Keratinocyte (primary cell): ENCODE measurements around the gene GANAB. TPM values are rescaled to one million over a fixed set of nuclear protein-coding genes. Genes with fewer than 3 reads are reported as not detected.
"Not testable (repeated sequence)": the region's sequence is repeated elsewhere in the genome, so short reads cannot be mapped to it uniquely, and the experiment has no call there.

Source experiments
- DNase-seq: peaks from one replicate; pipeline ENCODE4 v3.0.0-alpha.2; 2011; ENCODE audit warnings: low read depth, missing footprints, low spot score
- FAIRE-seq: peaks from 2 replicates; lab custom pipeline; 2011; peaks lifted over from hg19 to GRCh38; lab: Jason Lieb, UNC
- H2AFZ ChIP-seq: 2 replicates; pipeline ENCODE4 v1.6.0; 2012; ENCODE audit warnings: low read length, control low read depth, inconsistent platforms; ENCODE audit not compliant: control insufficient read depth
- H3K27ac ChIP-seq: 2 replicates; pipeline ENCODE4 v1.5.1; 2011; ENCODE audit warnings: low read length; ENCODE audit not compliant: control insufficient read depth, insufficient read depth
- H3K27me3 ChIP-seq: 3 replicates; pipeline ENCODE4 v1.6.0; 2011; ENCODE audit warnings: low read length; ENCODE audit not compliant: control insufficient read depth, insufficient read depth; ENCODE audit errors: extremely low read depth
- H3K36me3 ChIP-seq, 2 experiments: 2 replicates in 1 of 2; 3 replicates in 1 of 2; pipeline ENCODE4 v1.5.1; 2011; ENCODE audit warnings: low read length in 2 of 2, mild to moderate bottlenecking in 1 of 2; ENCODE audit not compliant: control insufficient read depth in 2 of 2, insufficient read depth in 2 of 2; ENCODE audit errors: extremely low read depth in 1 of 2
- H3K4me1 ChIP-seq: 3 replicates; pipeline ENCODE4 v1.5.1; 2011; ENCODE audit warnings: low read length; ENCODE audit not compliant: control insufficient read depth, insufficient read depth; ENCODE audit errors: extremely low read depth
- H3K4me2 ChIP-seq: 3 replicates; pipeline ENCODE4 v1.6.0; 2011; ENCODE audit warnings: low read depth, low read length; ENCODE audit not compliant: control insufficient read depth, insufficient read depth; ENCODE audit errors: extremely low read depth
- H3K4me3 ChIP-seq, 3 experiments: fragments of 200-600 bp in 1 of 3; sonication (generic) in 1 of 3; 2 replicates in 2 of 3; 3 replicates in 1 of 3; pipeline ENCODE4 v1.5.1; 2011 to 2016; ENCODE audit warnings: low read length in 3 of 3, mild to moderate bottlenecking in 3 of 3, control low read depth in 2 of 3, inconsistent platforms in 1 of 3, low read depth in 1 of 3, mixed read lengths in 1 of 3, mixed run types in 1 of 3, moderate library complexity in 1 of 3; ENCODE audit not compliant: control insufficient read depth in 2 of 3, insufficient read depth in 2 of 3; ENCODE audit errors: extremely low read depth in 1 of 3
- H3K79me2 ChIP-seq: 2 replicates; pipeline ENCODE4 v1.6.0; 2012; ENCODE audit warnings: low read length; ENCODE audit not compliant: control insufficient read depth, insufficient read depth
- H3K9ac ChIP-seq: 3 replicates; pipeline ENCODE4 v1.6.0; 2011; ENCODE audit warnings: low read length; ENCODE audit not compliant: control insufficient read depth, insufficient read depth; ENCODE audit errors: extremely low read depth
- H3K9me1 ChIP-seq: 3 replicates; pipeline ENCODE4 v1.6.0; 2011; ENCODE audit warnings: low read length; ENCODE audit not compliant: control insufficient read depth, insufficient read depth; ENCODE audit errors: extremely low read depth
- H3K9me3 ChIP-seq: 2 replicates; pipeline ENCODE4 v1.5.1; 2012; ENCODE audit warnings: low read depth, low read length; ENCODE audit not compliant: control insufficient read depth
- H4K20me1 ChIP-seq: 3 replicates; pipeline ENCODE4 v1.6.0; 2011; ENCODE audit warnings: low read length; ENCODE audit not compliant: control insufficient read depth, insufficient read depth; ENCODE audit errors: extremely low read depth
- EZH2 ChIP-seq: IDR thresholded peaks from one replicate; pipeline ENCODE4 v1.6.1; 2012; ENCODE audit warnings: inconsistent platforms, mild to moderate bottlenecking, low read length, moderate library complexity
- dilution Hi-C: fragments of 300-500 bp; cut with MboI; formaldehyde crosslinking; loops from one replicate; pipeline ENCODE4 v1.7.0; 2020; ENCODE audit warnings: low sequenced_read_pairs; ENCODE audit not compliant: extremely low pct_ligation_motif_present
- polyA plus RNA-seq, 5 experiments: library from polyadenylated mRNA; depleted of rRNA in 3 of 5; stranded (reverse) in 3 of 5; stranded (forward) in 1 of 5; unstranded in 1 of 5; fragments of >200 nt; gene quantifications; 1 replicate in 1 of 5; 2 replicates in 3 of 5; 3 replicates in 1 of 5; pipeline versions ENCODE4 v1.2.1 to v1.2.3, GENCODE V29; 2011 to 2012; ENCODE audit warnings: missing spikeins in 2 of 5, low read depth in 1 of 5, low replicate concordance in 1 of 5
- TF ChIP-seq, protein P1 (sequence below), 3 experiments: IDR thresholded peaks in 1 of 3; conservative IDR thresholded peaks in 1 of 3; optimal IDR thresholded peaks in 1 of 3; 2 replicates in 2 of 3; 3 replicates in 1 of 3; pipeline versions ENCODE3 to v1.5.1; 2011; ENCODE audit warnings: low read length in 3 of 3, mild to moderate bottlenecking in 3 of 3, moderate library complexity in 2 of 3, control low read depth in 1 of 3, inconsistent platforms in 1 of 3; ENCODE audit not compliant: insufficient read depth in 2 of 3; ENCODE audit errors: extremely low read depth in 1 of 3

Gene GANAB
- polyA plus RNA-seq, 1 donor (not counting 4 experiments of a cell fraction or from before 2014, with no cell fraction given) = 153 TPM

GRCh38 chr11:62621567-62622470 lies 24.6 kb downstream of the GANAB start, which contains the start of gene B3GAT3:
Gene B3GAT3, minus strand, starts transcription at chr11:62621986. Its CDS starts 39 bp downstream, at chr11:62621947.
- no peaks in the 10 kb centered on the region for H3K9me3 ChIP-seq
- H3K79me2 ChIP-seq = no peaks in the 10 kb centered on the region
- H3K9me1 ChIP-seq = no peaks in the 10 kb centered on the region
- peak within 1 kb of the TSS; percentile 85 for H3K9ac ChIP-seq
- no peak for TF ChIP-seq EZH2
- TF ChIP-seq, protein P1, sequence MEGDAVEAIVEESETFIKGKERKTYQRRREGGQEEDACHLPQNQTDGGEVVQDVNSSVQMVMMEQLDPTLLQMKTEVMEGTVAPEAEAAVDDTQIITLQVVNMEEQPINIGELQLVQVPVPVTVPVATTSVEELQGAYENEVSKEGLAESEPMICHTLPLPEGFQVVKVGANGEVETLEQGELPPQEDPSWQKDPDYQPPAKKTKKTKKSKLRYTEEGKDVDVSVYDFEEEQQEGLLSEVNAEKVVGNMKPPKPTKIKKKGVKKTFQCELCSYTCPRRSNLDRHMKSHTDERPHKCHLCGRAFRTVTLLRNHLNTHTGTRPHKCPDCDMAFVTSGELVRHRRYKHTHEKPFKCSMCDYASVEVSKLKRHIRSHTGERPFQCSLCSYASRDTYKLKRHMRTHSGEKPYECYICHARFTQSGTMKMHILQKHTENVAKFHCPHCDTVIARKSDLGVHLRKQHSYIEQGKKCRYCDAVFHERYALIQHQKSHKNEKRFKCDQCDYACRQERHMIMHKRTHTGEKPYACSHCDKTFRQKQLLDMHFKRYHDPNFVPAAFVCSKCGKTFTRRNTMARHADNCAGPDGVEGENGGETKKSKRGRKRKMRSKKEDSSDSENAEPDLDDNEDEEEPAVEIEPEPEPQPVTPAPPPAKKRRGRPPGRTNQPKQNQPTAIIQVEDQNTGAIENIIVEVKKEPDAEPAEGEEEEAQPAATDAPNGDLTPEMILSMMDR (optimal IDR thresholded peaks at IDR 0.05 in 1 of 3, IDR thresholded peaks at IDR 0.05 in 1 of 3, conservative IDR thresholded peaks at IDR 0.05 in 1 of 3; ENCODE audit: extremely low read depth in 1 of 3, insufficient read depth in 2 of 3, low read length in 3 of 3) = no peak
- H3K36me3 ChIP-seq = peaks cover 14 to 25% of the 10 kb centered on the region in 2 experiments
- H4K20me1 ChIP-seq = no peaks in the 10 kb centered on the region
- peak within 1 kb of the TSS; percentile 95 for H3K27ac ChIP-seq
- H3K27me3 ChIP-seq = no peaks in the 10 kb centered on the region
- DNase-seq = peak; percentile 95
- FAIRE-seq = no peak
- peak within 1 kb of the TSS; percentile 36 for H2AFZ ChIP-seq
- dilution Hi-C loops = no loop called here
- peaks cover 25% of the 10 kb centered on the region for H3K4me1 ChIP-seq
- peak within 1 kb of the TSS; percentile 58 to 92 (median 83) for H3K4me3 ChIP-seq
- peak within 1 kb of the TSS; percentile 86 for H3K4me2 ChIP-seq

DNA sequence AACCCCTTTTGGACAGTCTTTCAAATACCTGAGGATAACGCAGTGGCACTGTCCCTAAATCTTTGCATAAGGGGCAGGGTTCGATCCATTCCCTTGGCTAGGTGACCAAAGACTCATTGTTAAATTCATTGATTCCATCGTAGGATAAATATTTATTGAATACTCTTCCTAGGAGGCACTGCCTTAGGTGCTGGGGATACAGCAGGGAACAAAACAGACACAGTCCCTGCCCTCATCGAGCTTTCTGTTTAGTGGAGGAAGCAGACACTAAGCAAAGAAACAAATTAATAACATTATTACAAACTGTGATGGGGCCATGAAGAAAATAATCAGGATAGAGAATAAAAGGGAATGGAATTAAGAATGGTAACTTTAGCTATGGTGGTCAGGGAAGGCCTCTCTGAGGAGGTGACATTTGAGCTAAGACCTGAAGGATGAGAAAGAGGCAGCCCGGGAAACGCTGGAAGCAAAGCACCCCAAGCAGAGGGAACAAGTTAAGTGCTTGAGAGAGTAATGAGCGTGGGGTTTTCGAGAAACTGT lies 25.3 kb downstream of the GANAB start:
- no peak for FAIRE-seq

DNA sequence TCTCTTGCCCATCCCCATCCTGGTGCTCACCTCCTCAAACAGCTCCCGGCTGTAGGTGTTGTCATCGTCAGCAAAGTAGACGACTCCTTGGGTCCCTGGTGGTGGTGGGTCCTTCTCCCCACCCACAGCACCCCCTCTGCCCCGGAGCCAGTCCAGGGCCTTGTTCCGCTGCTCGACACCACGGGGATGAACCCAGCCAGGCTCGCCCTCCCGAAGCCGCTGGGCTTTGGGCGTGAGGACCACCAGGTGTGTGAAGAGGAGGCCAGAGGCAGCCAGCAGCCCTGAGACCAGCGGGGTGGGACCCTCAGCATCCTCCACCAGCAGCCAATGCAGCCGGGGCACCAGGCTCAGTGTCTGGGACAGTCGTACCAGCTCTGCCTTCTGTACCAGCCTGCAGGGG lies 29.5 kb downstream of the GANAB start:
- H3K4me3 ChIP-seq, H2AFZ ChIP-seq, H3K4me2 ChIP-seq, H4K20me1 ChIP-seq, FAIRE-seq, H3K27ac ChIP-seq, H3K9me1 ChIP-seq, H3K27me3 ChIP-seq, DNase-seq, H3K9ac ChIP-seq, dilution Hi-C loops, H3K9me3 ChIP-seq, H3K79me2 ChIP-seq: not testable (repeated sequence)
- H3K36me3 ChIP-seq = peaks cover 8 to 11% of the 10 kb centered on the region in 2 experiments
- peaks cover 33% of the 10 kb centered on the region for H3K4me1 ChIP-seq

More for the DNA sequence above, 25.3 kb downstream of the GANAB start:
- no peaks in the 10 kb centered on the region for H3K9me3 ChIP-seq
- DNase-seq = no peak
- H3K4me2 ChIP-seq = peak overlapping the region; percentile 86
- H4K20me1 ChIP-seq = no peaks in the 10 kb centered on the region
- peaks cover 25% of the 10 kb centered on the region for H3K4me1 ChIP-seq
- H3K27me3 ChIP-seq = no peaks in the 10 kb centered on the region
- no peak overlapping the region for H2AFZ ChIP-seq
- peak overlapping the region; percentile 58 to 92 (median 83) for H3K4me3 ChIP-seq
- dilution Hi-C loops = no loop called here
- H3K36me3 ChIP-seq = peaks cover 11 to 24% of the 10 kb centered on the region in 2 experiments
- no peaks in the 10 kb centered on the region for H3K79me2 ChIP-seq
- H3K9me1 ChIP-seq = no peaks in the 10 kb centered on the region
- peak overlapping the region; percentile 85 for H3K9ac ChIP-seq
- no peak for TF ChIP-seq EZH2
- TF ChIP-seq, protein P1 (optimal IDR thresholded peaks at IDR 0.05 in 1 of 3, IDR thresholded peaks at IDR 0.05 in 1 of 3, conservative IDR thresholded peaks at IDR 0.05 in 1 of 3; ENCODE audit: extremely low read depth in 1 of 3, insufficient read depth in 2 of 3, low read length in 3 of 3) = no peak
- peak overlapping the region; percentile 95 for H3K27ac ChIP-seq
